HG02678 (cell line): Measurements from ENCODE around the gene TAB3.

Experiments used
- ATAC-seq: cut with Tn5 transposase; IDR thresholded peaks from one replicate; pipeline ENCODE4 v1.9.1; 2021; ENCODE audit warnings: mild to moderate bottlenecking, moderate library complexity; ENCODE audit not compliant: unreplicated experiment

The TAB3 gene, protein sequence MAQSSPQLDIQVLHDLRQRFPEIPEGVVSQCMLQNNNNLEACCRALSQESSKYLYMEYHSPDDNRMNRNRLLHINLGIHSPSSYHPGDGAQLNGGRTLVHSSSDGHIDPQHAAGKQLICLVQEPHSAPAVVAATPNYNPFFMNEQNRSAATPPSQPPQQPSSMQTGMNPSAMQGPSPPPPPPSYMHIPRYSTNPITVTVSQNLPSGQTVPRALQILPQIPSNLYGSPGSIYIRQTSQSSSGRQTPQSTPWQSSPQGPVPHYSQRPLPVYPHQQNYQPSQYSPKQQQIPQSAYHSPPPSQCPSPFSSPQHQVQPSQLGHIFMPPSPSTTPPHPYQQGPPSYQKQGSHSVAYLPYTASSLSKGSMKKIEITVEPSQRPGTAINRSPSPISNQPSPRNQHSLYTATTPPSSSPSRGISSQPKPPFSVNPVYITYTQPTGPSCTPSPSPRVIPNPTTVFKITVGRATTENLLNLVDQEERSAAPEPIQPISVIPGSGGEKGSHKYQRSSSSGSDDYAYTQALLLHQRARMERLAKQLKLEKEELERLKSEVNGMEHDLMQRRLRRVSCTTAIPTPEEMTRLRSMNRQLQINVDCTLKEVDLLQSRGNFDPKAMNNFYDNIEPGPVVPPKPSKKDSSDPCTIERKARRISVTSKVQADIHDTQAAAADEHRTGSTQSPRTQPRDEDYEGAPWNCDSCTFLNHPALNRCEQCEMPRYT

GRCh38 chrX:30889147-30890140, at the start of gene TAB3:
TAB3 (minus strand) TSS chrX:30889254; CDS start chrX:30859588, 29,666 bp downstream.
- ATAC-seq = peak; percentile 91

DNA sequence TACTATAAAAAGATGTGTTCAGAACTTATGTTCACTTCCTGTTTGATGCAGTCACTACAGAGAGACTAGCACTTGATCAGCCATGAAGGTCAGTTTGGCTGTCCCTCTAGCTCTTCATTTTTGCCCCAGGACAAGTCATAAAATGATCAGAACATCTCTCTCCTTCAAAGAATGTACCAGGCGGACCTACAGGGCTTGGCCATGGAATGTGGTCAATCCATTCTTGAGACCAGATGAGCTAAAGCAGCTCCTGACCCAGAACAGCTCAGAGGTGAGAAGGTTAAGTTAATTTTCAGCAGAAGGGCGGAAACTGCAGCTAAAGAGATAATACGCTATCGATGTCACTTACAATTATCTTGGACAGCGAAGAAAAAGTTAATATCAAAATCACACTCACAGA, 49.2 kb upstream of the TAB3 start:
- no peak for ATAC-seq

GRCh38 chrX:30935985-30936384, 46.9 kb upstream of the TAB3 start:
- ATAC-seq = no peak

- ATAC-seq = no peak
These were observed 42.9 kb upstream of the TAB3 start for GRCh38 chrX:30931920-30932319.

DNA sequence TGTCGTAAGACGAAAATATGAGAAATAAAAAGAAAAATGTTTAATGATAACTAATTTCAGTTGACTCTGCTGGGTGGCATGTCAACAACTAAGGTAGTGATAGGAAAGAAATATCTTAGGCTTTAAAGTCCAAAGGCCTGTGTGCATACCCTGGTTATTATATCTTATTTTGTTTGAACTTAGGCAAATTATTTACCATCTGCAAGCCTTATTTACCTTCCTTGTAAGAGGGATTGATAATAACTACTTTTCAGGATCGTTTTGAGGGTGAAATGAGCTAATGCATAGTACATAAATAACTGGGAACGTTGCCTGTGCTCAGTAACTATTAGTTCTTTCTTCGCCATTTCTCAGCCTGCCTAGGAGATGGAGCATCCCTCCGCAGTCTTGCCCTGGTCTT, 41.6 kb upstream of the TAB3 start:
- ATAC-seq = no peak

DNA sequence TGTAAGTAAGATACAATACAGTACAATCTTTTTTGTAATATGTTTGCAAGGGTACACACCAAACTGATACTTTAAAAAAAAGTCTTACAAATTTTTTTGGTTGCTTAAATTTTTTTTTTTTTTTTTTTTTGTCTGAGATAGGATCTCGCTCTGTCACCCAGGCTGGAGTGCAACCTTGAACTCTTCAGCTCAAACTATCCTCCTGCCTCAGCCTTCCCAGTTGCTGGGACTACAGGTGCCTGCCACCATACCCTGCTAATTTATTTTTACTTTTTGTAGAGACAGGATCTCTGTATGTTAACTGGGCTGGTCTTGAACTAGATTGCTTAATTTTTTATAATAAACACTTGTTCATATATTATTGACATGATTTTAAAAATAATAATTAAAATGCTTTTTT, 41.1 kb upstream of the TAB3 start:
- no peak for ATAC-seq

DNA sequence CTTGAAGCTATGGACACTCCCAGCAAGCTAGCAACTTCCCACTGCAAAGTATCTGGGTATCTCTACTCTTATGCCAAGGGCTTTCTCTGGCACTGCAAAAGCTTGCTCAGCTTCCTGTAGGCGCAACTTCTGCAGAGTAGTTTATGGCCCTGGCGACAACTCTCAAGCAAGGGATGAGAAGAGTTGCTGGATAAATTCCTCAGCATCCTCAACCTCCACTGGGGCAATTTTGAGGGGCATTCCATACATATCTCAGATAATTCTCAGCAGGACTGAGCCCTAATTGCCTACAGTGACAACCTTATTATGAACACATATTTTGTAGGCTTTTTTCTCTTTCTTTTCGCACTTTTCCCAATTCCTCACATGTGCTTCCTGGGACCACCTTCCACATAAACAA, 31.2 kb upstream of the TAB3 start:
- no peak for ATAC-seq

- no peak for ATAC-seq
These were observed 29.4 kb upstream of the TAB3 start for GRCh38 chrX:30918480-30918879.

- ATAC-seq = no peak
These were observed 24.4 kb upstream of the TAB3 start for GRCh38 chrX:30913492-30913891.

- ATAC-seq = no peak
These were observed 21.2 kb upstream of the TAB3 start for GRCh38 chrX:30910124-30910860.

- no peak for ATAC-seq
These were observed 17.7 kb upstream of the TAB3 start for GRCh38 chrX:30906726-30907125.

GRCh38 chrX:30905321-30905720, 16.3 kb upstream of the TAB3 start:
- no peak for ATAC-seq

- ATAC-seq = no peak
These were observed 15.6 kb upstream of the TAB3 start for GRCh38 chrX:30904632-30905031.

- no peak for ATAC-seq
These were observed 15.1 kb upstream of the TAB3 start for GRCh38 chrX:30904186-30904585.

GRCh38 chrX:30900227-30900626, 11.2 kb upstream of the TAB3 start:
- no peak for ATAC-seq

DNA sequence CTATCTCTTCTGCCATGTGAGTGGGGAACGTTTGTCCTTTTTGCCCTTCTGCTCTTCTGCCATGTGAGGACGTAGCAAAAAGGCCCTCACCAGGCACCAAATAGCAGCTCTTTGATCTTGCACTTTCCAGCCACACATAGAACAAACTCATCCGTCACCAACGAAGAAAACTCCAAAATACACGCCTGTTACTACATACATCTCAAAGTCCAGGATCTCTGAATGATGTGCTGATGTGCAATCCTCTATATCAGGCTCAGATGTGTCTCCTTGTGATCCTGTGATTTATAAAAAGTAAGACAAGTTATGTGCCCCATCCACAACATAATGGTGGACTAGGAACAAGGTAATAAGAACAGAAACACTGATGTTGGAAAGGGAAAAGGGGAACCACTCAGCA, 9.8 kb upstream of the TAB3 start:
- no peak for ATAC-seq

DNA sequence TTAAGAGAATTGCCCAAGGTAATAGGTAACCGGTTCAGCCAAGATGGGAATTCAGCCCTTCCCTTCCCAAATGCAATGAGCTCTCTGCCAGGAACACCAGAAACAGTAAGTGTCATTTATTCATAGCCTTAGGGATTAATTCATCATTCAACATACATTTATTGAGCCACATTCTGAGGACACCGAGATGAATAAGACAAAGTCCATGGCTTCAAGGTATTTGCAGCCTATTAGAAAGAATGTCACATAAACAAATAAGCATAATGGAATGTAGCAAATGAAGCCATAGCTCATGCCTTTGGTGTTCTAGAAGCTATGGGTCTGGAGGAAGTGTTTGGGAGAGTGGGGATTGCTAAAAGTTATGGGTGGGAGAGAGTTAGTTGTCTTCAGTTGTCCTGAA, 6.3 kb upstream of the TAB3 start:
- no peak for ATAC-seq

- no peak for ATAC-seq
These were observed 4.2 kb upstream of the TAB3 start for GRCh38 chrX:30893206-30893605.

GRCh38 chrX:30892591-30892990, 3.5 kb upstream of the TAB3 start:
- no peak for ATAC-seq

GRCh38 chrX:30888526-30889146, 418 bp downstream of the TAB3 start:
- ATAC-seq = peak; percentile 20
